Endodermal cell (in vitro differentiated cells): Measurements from ENCODE around the gene MAPK10. TPM values are rescaled to one million over a fixed set of nuclear protein-coding genes. Genes with fewer than 3 reads are reported as not detected.

Experiments used
- DNase-seq: peaks from one replicate; pipeline ENCODE4 v3.0.0-alpha.2; 2017
- H3K27ac ChIP-seq: 2 replicates; pipeline ENCODE4 v1.5.1; 2013; ENCODE audit warnings: mild to moderate bottlenecking, low read depth, low read length, moderate library complexity
- H3K27me3 ChIP-seq: 2 replicates; pipeline ENCODE4 v1.6.1; 2013; ENCODE audit warnings: mild to moderate bottlenecking, low read length, moderate library complexity; ENCODE audit not compliant: insufficient read depth, control insufficient read depth, poor library complexity, severe bottlenecking
- H3K36me3 ChIP-seq: 2 replicates; pipeline ENCODE4 v1.7.0; 2013; ENCODE audit warnings: mild to moderate bottlenecking, low read length, moderate library complexity; ENCODE audit not compliant: control insufficient read depth, insufficient read depth
- H3K4me1 ChIP-seq: one replicate; pipeline ENCODE4 v1.7.0; 2013; ENCODE audit warnings: low read length; ENCODE audit not compliant: control insufficient read depth, insufficient read depth
- H3K4me3 ChIP-seq: 2 replicates; pipeline ENCODE4 v1.5.1; 2013; ENCODE audit warnings: mild to moderate bottlenecking, low read length, moderate library complexity
- H3K9ac ChIP-seq: 2 replicates; pipeline ENCODE4 v1.6.1; 2013; ENCODE audit warnings: mild to moderate bottlenecking, low read length, moderate library complexity; ENCODE audit not compliant: poor library complexity, severe bottlenecking; ENCODE audit errors: extremely low read depth
- H3K9me3 ChIP-seq: 2 replicates; pipeline ENCODE4 v1.6.1; 2013; ENCODE audit warnings: mild to moderate bottlenecking, low read length, moderate library complexity; ENCODE audit not compliant: control insufficient read depth
- H3K27ac Mint-ChIP-seq: 2 replicates; pipeline ENCODE4 v1.8.0; 2020; ENCODE audit warnings: mixed read lengths
- H3K27me3 Mint-ChIP-seq: 2 replicates; pipeline ENCODE4 v1.8.0; 2021; ENCODE audit warnings: mild to moderate bottlenecking, mixed read lengths; ENCODE audit not compliant: insufficient read depth
- H3K36me3 Mint-ChIP-seq: 2 replicates; pipeline ENCODE4 v1.8.0; 2020; ENCODE audit warnings: low read depth, mixed read lengths
- H3K4me1 Mint-ChIP-seq: 2 replicates; pipeline ENCODE4 v1.8.0; 2020; ENCODE audit warnings: mixed read lengths
- H3K4me3 Mint-ChIP-seq: 2 replicates; pipeline ENCODE4 v1.8.0; 2020; ENCODE audit warnings: mild to moderate bottlenecking, moderate library complexity, mixed read lengths
- H3K9me3 Mint-ChIP-seq: 2 replicates; pipeline ENCODE4 v1.8.0; 2020; ENCODE audit warnings: mild to moderate bottlenecking, mixed read lengths
- WGBS, 2 experiments: methylation state at CpG; one replicate each; pipeline versions ENCODE4 v1.1.5 to v1.1.7; 2013; ENCODE audit warnings: missing lambda C conversion rate in 2 of 2, mixed read lengths in 1 of 2; ENCODE audit not compliant: insufficient coverage in 1 of 2, insufficient read length in 1 of 2; 5-methylcytosine and 5-hydroxymethylcytosine counted together
- total RNA-seq, 2 donors: library from RNA; stranded (reverse); fragmentation: NEBNext Ultra II Directional in 1 of 2; extraction: Animal tissue kit (Norgen Biotek cat#: 25700) in 1 of 2; gene quantifications; 2 replicates in 1 of 2; 3 replicates in 1 of 2; pipeline ENCODE4 v1.2.1, GENCODE V29; 2021
- TF ChIP-seq, protein P1 (sequence below): fragments of 200-600 bp; sonication (generic); conservative IDR thresholded peaks from 2 replicates; pipeline ENCODE4 v1.5.0; 2021; ENCODE audit warnings: antibody characterized with exemption, mild to moderate bottlenecking

MAPK10 gene
- total RNA-seq, 2 donors from 2014 or later, result 45.1 to 70.2 TPM

DNA sequence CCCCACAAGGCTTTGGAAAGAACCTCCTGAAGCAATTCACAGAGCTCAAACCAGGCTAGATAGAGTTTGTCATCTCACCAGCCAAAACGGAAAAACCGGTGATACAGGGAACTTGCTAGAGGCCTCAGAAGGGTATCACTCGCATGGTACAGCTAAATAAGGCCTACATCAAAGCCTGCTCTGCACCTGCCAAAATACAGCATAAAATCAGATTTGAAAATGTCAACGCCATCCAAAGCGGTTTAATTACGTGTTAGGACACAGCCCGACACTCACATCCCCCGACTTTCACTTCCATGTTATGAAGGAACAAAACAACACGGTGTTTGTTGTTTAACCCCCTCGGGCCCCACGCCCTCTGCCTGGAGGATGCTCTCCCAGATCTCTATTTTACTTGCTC is 65.0 kb downstream of the MAPK10 start:
- H3K4me1 ChIP-seq, result no peaks in the 10 kb centered on the region
- TF ChIP-seq, protein P1, sequence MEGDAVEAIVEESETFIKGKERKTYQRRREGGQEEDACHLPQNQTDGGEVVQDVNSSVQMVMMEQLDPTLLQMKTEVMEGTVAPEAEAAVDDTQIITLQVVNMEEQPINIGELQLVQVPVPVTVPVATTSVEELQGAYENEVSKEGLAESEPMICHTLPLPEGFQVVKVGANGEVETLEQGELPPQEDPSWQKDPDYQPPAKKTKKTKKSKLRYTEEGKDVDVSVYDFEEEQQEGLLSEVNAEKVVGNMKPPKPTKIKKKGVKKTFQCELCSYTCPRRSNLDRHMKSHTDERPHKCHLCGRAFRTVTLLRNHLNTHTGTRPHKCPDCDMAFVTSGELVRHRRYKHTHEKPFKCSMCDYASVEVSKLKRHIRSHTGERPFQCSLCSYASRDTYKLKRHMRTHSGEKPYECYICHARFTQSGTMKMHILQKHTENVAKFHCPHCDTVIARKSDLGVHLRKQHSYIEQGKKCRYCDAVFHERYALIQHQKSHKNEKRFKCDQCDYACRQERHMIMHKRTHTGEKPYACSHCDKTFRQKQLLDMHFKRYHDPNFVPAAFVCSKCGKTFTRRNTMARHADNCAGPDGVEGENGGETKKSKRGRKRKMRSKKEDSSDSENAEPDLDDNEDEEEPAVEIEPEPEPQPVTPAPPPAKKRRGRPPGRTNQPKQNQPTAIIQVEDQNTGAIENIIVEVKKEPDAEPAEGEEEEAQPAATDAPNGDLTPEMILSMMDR, result no peak
- no peaks in the 10 kb centered on the region for H3K36me3 ChIP-seq
- Mint-ChIP-seq H3K36me3 (peaks cover 5% of the 10 kb centered on the region), H3K4me3 (no peak overlapping the region), H3K4me1 (peaks cover 15% of the 10 kb centered on the region), H3K27me3 (no peaks in the 10 kb centered on the region), H3K9me3 (no peaks in the 10 kb centered on the region), H3K27ac (no peak overlapping the region)
- no peak overlapping the region for H3K4me3 ChIP-seq
- no peak for DNase-seq
- H3K27me3 ChIP-seq, result no peaks in the 10 kb centered on the region
- 94% methylated on average over 11 of the region's 11 CpGs for WGBS, 2 experiments
- no peak overlapping the region for H3K9ac ChIP-seq
- no peaks in the 10 kb centered on the region for H3K9me3 ChIP-seq
- H3K27ac ChIP-seq, result peak overlapping the region; percentile 41

DNA sequence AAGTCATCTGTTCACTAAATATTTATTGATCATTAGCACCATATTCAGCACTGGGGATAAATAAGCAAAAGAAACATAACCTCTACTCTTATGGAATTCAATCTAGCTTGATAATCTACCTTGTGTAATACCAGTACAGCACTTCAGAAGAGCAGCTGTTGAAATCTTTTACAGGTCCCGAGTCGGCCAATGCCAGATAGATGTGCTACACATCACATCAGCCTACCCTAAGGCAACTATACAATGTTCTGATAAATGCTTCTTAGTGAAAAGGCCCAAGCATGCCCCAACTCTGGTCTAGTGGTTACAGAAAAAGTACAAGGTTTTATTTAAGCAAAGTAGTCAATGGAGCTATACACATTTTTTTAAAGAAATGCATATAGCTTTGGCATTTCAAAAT is 68.7 kb downstream of the MAPK10 start:
- Histone ChIP-seq H3K27me3 (no peaks in the 10 kb centered on the region), H3K4me1 (no peaks in the 10 kb centered on the region), H3K9me3 (no peaks in the 10 kb centered on the region), H3K4me3 (no peak overlapping the region), H3K27ac (no peak overlapping the region), H3K9ac (no peak overlapping the region), H3K36me3 (no peaks in the 10 kb centered on the region)
- Mint-ChIP-seq H3K36me3 (no peaks in the 10 kb centered on the region), H3K9me3 (no peaks in the 10 kb centered on the region), H3K4me3 (no peak overlapping the region), H3K27ac (no peak overlapping the region), H3K4me1 (peaks cover 13% of the 10 kb centered on the region), H3K27me3 (no peaks in the 10 kb centered on the region)
- TF ChIP-seq, protein P1, result no peak
- DNase-seq, result no peak
- 100% methylated on average over 2 of the region's 2 CpGs; no CpG with 5 or more reads in 1 of the 2 experiments for WGBS, 2 experiments

DNA sequence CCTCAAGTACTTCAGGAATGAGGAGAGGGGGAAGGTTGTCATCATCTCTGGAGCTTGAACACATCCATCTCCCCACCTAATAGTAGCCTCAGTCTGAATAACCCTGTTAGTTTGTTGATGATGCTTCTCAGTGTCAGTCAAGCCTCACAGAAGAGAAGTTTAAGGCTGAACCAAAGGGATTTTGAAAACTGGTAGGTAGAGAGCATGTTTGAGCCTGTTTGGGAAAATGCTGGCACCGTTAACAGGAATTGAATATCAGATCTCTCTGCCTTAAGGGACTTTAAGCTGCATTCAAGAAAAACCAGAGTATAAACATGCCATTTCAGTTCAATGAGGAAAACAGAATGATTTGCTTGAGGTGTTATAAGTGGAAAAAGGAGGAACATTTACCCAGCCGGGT is 73.1 kb downstream of the MAPK10 start:
- Histone ChIP-seq H3K4me3 (no peak overlapping the region), H3K36me3 (no peaks in the 10 kb centered on the region), H3K27me3 (no peaks in the 10 kb centered on the region), H3K27ac (no peak overlapping the region), H3K4me1 (no peaks in the 10 kb centered on the region), H3K9me3 (no peaks in the 10 kb centered on the region), H3K9ac (no peak overlapping the region)
- Mint-ChIP-seq H3K36me3 (peaks cover 4% of the 10 kb centered on the region), H3K27ac (no peak overlapping the region), H3K9me3 (no peaks in the 10 kb centered on the region), H3K27me3 (no peaks in the 10 kb centered on the region), H3K4me3 (no peak overlapping the region), H3K4me1 (no peaks in the 10 kb centered on the region)
- no peak for DNase-seq
- WGBS, 2 experiments, result 100% methylated on average over 1 to 2 of the region's 2 CpGs
- TF ChIP-seq, protein P1, result no peak
